Measurements from ENCODE around the gene FBXO42. TPM values are rescaled to one million over a fixed set of nuclear protein-coding genes. Genes with fewer than 3 reads are reported as not detected.

FBXO42 gene
- total RNA-seq, 1 experiment from 2014 or later: 9.6 TPM

DNA sequence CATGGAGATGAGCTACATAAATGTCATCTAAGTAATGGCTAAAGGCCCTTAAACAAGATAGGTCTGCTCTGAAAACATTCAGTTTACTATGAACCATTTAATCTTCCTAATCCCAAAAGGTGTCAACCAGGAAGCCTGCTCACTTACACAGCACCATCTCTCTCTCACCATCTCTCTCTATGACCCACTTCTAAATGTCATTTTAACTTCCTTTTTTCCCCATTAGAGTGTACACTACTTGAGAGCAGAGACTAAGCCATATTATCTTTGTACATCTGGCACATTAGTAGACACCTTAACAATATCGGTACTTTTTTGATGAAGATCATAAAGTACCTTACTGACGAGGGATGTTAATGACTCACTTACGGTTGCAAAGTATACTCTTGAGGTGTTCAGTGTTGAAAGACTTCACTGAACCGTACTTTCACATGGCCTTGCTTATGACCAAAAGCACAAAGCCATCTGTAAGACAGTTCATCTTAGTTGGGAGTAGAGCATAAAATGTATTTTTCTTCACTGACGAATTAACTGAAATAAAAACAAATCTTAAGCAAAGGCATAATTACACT, 25.4 kb downstream of the FBXO42 start:
- no peak for DNase-seq (ENCODE audit: low spot score)

DNA sequence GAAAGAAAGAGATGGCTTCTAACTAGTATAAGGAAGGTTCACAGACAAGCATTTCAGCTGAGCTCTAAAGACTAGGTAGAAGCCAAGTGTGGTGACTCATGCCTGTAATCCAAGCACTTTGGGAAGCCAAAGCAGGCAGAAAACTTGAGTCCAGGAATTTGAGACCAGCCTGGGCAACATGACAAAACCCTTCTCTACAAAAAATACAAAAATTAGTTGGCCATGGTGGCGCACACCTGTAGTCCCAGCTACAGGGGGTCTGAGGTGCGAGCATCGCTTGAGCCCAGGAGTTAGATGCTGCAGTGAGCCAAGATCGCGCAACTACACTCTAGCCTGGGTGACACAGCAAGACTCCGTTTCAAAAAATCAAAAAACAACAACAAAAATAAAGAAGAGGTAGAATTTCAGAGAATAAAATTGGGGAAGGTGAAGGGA, 27.8 kb downstream of the FBXO42 start:
- DNase-seq (ENCODE audit: low spot score): peak; percentile 64

DNA sequence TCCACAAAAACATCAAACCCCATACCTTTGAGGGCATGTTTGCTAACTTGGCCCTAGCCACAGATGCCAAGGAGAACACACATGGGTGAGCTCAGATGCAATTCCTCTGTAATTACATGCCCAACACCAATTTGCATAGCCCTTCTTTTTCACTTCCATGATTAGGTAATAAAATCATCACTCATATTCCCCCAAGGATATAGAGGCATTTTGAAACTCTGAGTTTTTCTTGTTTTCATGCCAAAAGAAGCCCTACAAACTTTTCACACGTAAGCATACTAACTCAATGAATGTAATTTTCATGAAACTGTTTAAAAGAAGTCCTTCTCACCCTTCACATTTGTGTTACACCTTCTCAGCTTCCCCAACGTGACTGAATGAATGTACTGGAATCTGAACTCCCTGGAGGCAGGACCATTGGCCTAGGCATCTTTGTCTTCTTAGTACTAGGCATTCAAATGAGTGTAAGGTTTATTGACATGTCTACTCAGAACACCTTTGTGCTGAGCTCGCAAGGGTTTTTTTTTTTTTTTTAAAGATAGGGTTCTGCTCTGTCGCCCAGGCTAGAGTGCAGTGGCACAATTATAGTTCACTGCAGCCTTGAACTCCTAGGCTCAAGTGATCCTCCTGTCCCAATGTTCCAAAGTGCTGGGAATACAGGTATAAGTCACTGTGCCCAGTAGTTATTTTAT, 31.0 kb downstream of the FBXO42 start:
- DNase-seq (ENCODE audit: low spot score): no peak

DNA sequence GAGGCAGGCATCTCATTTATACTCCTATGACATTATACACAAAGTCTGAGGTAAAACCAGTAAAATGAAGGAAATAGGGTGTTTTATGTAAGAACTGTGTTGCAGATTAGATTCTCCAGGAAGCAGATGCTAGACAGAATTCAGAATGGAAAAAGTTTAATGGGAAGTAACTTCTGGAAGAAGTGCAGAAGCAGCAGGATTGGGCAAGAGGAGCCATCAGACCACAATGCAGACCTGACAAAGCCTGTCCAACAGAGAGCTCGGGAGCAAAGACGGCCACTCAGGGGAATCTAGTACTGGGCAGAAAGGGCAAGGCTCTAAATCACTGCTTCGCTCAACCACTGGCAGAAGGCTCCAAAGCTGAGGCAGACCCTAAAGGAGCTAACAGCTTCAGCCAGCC, 33.7 kb downstream of the FBXO42 start:
- DNase-seq (ENCODE audit: low spot score): no peak

DNA sequence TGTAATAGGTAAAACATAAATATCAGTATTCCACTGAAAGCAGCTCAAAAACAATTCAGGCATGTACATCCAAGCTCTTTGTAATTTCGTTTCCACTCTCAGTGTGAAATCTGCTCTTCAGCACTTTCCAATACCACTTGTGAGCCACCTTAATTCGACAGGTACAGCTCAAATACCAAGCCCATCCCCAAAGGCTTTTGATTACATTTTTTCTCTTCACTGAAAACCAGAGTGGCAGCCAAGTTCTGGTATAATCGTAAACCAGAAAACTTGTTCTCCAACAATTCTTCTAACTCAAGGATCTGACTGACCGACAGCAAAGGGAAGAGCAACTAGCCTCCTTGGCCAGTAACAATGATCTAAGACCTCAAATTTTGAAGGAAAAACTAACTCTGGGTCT, 36.8 kb downstream of the FBXO42 start:
- no peak for DNase-seq (ENCODE audit: low spot score)

DNA sequence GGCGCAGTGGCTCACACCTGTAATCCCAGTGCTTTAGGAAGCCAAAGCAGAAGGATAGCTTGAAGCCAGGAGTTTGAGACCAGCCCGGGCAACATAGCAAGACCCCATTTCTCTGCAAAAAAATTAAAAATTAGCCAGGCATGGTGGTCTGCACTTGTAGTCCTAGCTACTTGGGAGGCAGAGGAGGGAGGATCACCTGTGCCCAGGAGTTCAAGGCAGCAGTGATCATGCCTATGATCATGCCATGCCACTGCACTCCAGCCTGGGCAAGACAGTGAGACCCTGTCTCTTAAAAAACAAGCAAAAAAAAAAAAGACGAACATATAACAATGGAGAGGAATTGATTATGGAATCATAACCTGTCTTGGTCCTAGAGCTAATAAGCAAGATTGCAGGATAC, 45.1 kb downstream of the FBXO42 start:
- DNase-seq (ENCODE audit: low spot score): no peak

DNA sequence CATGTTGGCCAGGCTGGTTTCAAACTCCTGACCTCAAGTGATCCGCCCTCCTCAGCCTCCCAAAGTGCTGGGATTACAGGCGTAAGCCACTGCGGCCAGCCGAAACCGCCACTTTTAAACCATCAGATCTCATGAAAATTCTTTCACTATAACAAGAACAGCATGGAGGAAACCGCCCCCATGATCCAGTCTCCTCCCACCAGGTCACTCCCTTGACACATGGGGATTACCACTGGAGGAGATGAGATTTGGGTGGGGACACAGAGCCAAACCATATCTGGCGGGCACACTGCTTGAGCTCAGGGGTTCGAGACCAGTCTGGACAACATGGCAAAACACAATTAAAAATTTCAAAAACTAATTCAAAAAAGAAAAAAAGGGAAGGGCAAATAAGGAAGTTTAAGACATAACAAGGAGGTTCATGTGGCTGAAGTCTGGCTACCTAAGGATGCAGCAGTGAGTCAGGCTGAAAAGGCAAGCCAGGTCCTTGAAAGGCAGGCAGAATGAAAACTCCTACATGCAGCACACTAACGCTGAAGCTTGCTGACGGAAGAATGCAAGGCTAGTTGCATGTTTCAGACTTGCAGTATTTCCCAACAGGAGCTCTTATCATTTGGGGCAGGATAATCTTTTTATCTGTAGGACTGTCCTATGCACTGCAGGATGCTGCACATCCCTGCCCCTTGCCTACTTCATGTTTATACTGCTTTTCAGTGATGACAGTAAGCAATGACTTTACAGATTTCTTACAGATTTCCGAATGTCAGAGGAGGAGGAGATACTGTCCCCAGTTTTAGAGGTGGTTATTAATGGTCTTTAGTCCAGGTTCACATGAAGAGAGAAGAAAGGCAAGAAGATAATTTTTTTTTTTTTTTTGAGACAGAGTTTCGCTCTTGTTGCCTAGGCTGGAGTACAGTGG, 49.3 kb downstream of the FBXO42 start:
- no peak for DNase-seq (ENCODE audit: low spot score)

DNA sequence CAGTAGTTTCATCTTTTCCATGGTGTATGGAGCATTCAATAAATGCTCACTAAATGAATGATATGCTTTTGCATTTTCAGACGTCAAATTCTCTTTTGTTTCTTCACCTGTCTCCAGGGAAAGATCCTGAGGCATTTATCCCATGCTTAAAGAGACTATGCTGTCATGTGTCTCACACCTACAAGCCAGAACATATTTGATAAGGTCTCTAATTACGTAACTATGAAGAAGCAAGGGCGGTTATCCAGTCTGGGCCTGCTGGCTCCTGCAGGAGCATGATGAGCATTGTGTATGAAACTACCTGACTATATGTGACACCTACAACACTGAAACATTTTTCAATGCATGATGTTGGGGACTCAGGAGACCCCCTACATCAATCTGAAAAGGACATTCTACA, 51.8 kb downstream of the FBXO42 start:
- DNase-seq (ENCODE audit: low spot score): no peak

DNA sequence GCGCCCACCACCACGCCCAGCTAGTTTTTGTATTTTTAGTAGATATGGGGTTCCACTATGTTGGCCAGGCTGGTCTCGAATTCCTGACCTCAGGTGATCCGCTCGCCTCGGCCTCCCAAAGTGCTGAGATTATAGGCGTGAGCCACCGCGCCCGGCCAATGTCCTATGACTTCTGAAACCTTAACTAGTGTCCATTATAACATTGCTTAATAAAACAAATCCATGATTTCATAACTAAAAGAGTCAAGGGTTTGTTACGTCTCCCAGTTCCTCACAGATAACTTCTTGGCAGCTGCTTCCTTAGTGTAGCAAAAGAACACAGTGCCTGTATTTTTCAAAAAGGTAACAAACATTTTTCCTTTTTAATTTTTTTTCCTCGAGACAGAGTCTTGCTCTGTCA, 53.6 kb downstream of the FBXO42 start:
- DNase-seq (ENCODE audit: low spot score): no peak

DNA sequence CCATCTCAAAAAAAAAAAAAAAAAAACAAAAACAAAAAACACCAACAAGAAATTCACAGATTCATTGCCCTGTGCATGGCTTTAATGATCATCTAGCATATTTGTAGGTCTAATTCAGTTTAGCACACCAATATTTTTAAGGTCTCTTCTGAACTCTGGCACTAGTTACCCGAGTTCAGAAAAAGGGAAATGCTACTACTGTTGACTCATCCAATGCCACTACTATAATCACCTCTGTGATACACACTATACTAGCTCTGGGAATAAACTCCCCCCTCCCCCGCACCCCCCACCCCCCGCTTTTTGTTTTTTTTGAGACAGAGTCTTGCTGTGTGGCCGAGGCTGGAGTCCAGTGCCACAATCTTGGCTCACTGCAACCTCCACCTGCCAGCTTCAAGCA, 55.6 kb downstream of the FBXO42 start:
- no peak for DNase-seq (ENCODE audit: low spot score)

DNA sequence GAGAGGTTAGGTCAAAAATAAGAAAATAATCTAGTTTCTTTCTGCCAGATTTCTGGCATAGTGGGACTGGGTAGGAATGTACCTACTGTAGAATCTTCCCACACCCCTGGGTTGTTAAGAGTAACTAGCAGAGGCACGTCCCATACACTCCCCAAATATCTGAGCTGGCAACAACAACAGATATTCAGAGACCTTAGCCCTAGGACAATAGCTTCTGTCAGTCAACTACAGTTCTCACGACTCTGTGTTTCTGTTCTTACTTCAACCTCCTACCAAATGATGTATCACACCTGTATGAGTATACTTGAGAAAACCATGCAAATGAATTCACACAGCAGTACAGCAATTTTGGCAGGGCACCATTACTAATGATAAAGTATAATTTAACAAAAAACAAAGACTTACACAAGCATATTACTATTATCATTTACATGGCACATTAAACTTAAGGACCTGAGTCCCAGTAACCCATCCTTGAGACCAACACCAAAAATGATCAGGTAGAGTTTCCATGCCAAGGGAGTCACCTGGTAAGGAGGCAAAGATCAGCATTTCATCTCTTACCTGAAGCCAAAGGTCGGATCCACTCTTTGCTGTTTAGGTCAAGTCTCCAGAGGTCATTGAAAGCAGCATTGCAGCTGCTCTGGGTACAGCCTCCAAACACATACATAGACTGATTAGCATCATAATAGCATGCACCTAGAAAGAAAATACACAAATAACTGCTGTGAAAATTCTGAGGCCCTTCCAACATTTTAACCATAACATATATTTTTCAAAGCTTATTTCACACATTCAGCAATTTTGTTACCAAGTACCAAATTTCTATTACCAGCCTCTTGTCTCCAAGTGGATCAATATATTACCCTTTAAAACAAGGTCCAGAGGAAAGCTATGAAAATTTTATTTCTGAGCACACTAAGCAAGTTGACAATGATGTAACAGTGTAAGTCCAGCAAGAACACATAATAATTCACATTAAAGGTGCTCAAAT, 57.8 kb downstream of the FBXO42 start:
- no peak for DNase-seq (ENCODE audit: low spot score)

DNA sequence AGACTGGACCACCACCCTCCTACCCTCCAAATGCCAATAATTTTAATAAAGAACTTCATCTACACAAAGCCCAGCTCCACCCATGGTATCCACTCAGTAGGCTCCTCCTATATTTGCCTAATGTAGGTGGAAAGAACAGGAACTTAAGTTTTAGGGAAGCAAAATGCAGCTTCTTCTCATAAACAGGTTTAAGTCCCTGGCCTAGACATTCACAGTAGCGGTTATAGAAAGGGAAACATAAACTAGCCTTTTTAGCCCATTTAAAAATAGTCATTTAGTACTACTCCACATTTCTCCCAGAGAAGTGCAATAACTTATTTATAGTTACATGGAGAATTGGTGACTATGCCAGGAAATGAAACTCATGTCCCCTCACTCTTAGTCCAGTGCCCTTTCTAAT, 58.7 kb downstream of the FBXO42 start:
- DNase-seq (ENCODE audit: low spot score): no peak

DNA sequence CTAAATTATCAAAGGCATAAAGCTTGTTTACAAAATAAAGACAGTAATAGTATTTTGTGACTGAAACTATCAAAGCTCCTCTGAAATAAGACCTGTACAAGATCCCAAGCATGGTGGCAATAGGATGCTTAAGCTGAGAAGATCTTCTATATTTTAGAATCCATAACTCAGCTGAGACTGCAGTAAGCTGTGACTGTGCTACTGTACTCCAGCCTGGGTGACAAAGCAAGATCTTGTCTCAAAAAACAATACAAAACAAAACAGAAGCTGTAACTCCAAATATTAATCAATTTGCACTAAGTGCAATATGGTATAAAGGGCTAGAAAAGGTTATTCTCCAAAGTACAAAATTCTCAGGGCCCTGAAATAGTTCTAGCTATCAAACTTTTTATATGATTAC, 59.5 kb downstream of the FBXO42 start:
- no peak for DNase-seq (ENCODE audit: low spot score)

DNA sequence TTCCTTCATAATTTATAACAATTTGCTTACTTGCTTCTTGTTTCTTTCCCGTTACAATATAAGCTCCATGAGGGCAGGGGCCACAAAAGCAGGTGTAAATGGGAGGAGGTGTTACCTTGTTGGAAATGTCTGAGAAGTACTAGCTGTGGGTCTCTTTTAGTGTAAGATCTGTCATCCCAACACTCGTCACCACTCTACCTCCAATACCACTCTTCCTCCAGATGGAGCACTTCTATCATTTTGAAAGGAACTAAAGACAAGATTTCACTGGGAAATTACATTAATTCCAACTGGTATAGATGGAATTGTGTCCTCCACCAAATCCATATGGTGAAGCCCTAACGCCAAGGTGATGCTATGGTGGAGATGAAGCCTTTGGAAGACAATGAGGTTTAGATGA, 62.3 kb downstream of the FBXO42 start:
- no peak for DNase-seq (ENCODE audit: low spot score)

DNA sequence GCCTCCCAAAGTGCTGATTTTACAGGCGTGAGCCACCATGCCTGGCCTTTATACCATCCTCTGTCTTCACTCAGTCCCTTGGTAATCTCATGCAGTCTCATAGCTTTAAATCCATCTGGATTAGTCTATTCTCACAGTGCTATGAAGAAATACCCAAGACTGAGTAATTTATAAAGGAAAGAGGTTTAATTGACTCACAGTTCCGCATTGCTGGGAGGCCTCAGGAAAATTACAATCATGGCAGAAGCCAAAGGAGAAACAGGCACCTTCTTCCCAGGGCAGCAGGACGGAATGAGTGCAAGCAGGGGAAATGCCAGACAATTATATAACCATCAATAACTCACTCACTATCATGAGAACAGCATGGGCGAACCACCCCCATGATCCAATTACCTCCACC, 66.2 kb downstream of the FBXO42 start:
- no peak for DNase-seq (ENCODE audit: low spot score)

DNA sequence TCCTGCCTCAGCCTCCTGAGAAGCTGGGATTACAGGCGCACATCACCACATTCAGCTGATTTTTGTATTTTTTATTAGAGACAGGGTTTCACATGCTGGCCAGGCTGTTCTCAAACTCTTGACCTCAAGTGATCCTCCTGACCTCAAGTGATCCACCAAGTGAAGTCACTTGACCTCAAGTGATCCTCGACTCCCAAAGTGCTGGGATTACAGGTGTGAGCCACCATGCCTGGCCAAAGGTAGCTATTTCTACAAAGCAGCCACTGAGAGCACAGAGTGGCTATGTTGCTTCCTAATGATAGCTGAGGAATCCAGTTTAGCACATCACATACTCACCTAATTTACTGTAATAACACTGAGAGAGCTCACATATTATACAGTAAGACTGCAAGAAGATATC, 70.5 kb downstream of the FBXO42 start:
- DNase-seq (ENCODE audit: low spot score): no peak

DNA sequence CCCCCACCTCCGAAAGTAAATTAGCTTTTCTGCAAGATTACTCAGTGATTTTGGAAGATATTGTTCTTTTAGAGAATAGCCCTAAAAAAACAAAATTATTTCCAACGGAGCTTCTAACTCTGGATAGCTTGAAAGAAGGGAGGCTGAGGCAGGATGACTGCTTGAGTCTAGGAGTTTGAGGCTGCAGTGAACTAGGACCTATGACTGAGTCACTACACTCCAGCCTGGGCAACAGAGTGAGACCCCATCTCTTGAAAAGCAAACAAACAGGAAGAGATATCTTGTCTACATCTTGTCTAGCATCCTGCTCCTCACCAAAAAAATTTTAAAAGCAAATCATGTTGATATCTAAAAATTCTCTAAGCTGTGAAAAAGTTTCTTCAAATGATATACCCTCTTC, 73.1 kb downstream of the FBXO42 start:
- no peak for DNase-seq (ENCODE audit: low spot score)

DNA sequence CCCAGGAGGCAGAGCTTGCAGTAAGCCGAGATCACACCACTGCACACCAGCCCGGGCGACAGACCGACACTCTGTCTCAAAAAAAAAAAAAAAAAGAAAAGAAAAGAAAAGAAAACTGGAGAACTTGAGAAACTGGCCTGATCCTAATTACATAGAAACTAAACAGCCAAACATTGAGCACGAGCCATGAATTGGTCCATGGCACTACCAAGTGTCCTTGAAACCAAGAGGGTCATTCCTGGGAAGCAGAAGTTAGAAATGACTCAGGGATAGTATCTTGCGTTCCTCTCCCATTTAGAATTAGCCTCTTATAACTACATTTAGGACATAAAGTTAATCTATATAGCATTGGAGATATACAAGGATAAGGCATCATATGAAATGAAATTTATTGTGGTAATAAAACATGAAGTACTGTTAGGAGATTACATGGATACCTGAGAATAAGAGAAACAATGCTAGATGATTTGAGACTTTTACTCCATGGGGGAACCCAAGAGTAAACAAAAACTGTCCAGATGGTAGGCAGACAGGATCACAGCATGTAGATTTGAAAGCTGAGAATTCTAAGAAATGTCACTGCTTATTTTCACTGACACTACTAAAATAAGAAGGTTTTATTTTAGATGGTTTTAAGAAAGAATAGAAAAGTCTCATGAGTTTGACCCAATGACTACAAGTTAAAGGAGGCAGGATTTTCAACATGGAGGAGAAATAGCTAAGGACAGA, 75.8 kb downstream of the FBXO42 start:
- no peak for DNase-seq (ENCODE audit: low spot score)

DNA sequence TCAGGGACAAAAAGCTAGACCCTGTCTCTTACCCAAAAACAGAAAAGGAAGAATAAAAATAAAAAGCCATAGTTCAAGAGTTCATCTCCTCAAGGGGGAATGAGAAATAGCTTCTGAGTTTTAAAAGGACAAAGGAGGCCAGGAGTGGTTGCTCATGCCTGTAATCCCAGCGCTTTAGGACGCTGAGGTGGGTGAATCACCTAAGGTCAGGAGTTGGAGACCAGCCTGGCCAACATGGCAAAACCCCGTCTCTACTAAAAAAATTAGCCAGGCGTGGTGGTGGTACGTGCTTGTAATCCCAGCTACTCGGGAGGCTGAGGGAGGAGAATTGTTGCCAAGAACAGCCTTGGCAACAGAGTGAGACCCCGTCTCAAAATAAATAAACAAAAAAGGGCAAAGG, 76.7 kb downstream of the FBXO42 start:
- no peak for DNase-seq (ENCODE audit: low spot score)

DNA sequence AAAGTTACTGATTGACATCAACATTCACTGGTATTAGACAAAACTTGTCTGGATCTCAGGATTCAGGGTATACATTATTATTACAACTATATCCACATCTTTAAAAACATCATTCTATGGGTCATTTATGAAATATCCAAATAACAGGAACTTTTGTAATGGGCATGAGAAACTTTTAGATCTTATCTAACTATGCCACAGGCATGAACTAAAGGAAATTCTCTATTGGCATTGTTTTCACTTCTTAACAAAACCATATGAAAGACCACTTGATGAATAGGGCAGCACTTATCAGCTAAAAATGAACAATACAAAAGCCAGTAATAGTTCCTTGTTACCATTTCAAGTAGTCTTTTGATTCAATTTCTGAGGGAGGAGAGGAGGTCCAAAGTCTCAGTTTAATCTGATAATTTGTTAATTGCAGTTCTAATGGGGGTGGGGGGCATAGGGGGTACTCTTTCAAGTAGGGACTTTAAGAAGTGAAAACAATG, 84.5 kb downstream of the FBXO42 start:
- DNase-seq (ENCODE audit: low spot score): no peak

Measured in H4 (cell line).